Forelimb muscle (tissue), 1 donor: ENCODE measurements around the gene INPP5D. TPM values are rescaled to one million over a fixed set of nuclear protein-coding genes. Genes with fewer than 3 reads are reported as not detected.

Experiments
- polyA plus RNA-seq: library from polyadenylated mRNA; unstranded; fragments of 120-200 nt; gene quantifications from one replicate; pipeline ENCODE4 v1.2.1, GENCODE V29; 2013; ENCODE audit not compliant: insufficient read length

INPP5D gene
- polyA plus RNA-seq, 1 donor, result 8.3 TPM

Other genes starting within 250 kb of the INPP5D start
- 1.4 TPM for gene SNORC, start 190.1 kb upstream of the INPP5D start, polyA plus RNA-seq
- 1.2 TPM for gene NGEF, start 47.1 kb upstream of the INPP5D start, polyA plus RNA-seq
- not detected for gene NEU2, start 27.7 kb upstream of the INPP5D start, polyA plus RNA-seq
- gene ATG16L1, start 191.3 kb downstream of the INPP5D start, polyA plus RNA-seq, result 17.4 TPM
- gene SAG, start 247.5 kb downstream of the INPP5D start, polyA plus RNA-seq, result 0.10 TPM